ENCODE data around the gene RDH14. TPM values are rescaled to one million over a fixed set of nuclear protein-coding genes. Genes with fewer than 3 reads are reported as not detected.

Gene RDH14
- polyA plus RNA-seq, 2 of the 4 experiments (the other 2 are of a cell fraction) = 37.0 to 44.5 TPM

DNA sequence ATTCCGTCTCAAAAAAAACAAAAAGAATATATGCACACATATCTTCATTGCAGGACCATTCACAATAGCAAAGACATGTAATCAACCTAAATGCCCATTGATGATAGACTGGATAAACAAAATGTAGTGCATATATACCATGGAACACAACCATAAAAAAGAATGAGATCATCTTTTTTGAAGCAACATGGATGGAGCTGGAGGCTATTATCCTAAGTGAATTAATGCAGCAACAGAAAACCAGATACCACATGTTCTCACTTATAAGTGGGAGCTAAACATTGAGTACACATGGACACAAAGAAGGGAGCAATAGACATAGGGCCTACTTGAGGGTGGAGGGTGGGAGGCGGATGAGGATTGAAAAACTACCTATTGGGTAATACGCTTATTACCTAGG lies 20.2 kb upstream of the RDH14 start:
- ATAC-seq (no peak), FAIRE-seq (no peak), DNase-seq (ENCODE audit: low read depth in 1 of 2, low spot score in 1 of 2) (no peak)
- POLR2A ChIA-PET = no interaction called here
- no peak overlapping the region for H3K4me2 ChIP-seq
- 0 out of 3 replicates have a peak, but pooled peaks cover 4% of the 10 kb centered on the region for H3K9me3 ChIP-seq
- CTCF ChIA-PET = no interaction called here
- H3K4me1 ChIP-seq = no peaks in the 10 kb centered on the region
- H3K27ac ChIP-seq = no peak overlapping the region
- 44% methylated on average over 3 of the region's 3 CpGs for WGBS (ENCODE audit: missing lambda C conversion rate)
- TF ChIP-seq KDM5A (IDR thresholded peaks at IDR 0.05) (no peak), ESRRA (IDR thresholded peaks at IDR 0.05; ENCODE audit: borderline replicate concordance, low read length) (no peak), BHLHE40 (IDR thresholded peaks at IDR 0.05; ENCODE audit: low read depth, low read length) (no peak), ZFP36 (IDR thresholded peaks at IDR 0.05; ENCODE audit: borderline replicate concordance, partially characterized antibody) (no peak), FOSB (CRISPR knock-in tag; IDR thresholded peaks at IDR 0.05) (no peak), ZC3H11A (IDR thresholded peaks at IDR 0.05) (no peak), EP300 (IDR thresholded peaks at IDR 0.05) (no peak)
- TF ChIP-seq, protein P1, sequence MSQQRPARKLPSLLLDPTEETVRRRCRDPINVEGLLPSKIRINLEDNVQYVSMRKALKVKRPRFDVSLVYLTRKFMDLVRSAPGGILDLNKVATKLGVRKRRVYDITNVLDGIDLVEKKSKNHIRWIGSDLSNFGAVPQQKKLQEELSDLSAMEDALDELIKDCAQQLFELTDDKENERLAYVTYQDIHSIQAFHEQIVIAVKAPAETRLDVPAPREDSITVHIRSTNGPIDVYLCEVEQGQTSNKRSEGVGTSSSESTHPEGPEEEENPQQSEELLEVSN (IDR thresholded peaks at IDR 0.05; ENCODE audit: borderline replicate concordance, low read depth) = no peak
- TF ChIP-seq, protein P2, sequence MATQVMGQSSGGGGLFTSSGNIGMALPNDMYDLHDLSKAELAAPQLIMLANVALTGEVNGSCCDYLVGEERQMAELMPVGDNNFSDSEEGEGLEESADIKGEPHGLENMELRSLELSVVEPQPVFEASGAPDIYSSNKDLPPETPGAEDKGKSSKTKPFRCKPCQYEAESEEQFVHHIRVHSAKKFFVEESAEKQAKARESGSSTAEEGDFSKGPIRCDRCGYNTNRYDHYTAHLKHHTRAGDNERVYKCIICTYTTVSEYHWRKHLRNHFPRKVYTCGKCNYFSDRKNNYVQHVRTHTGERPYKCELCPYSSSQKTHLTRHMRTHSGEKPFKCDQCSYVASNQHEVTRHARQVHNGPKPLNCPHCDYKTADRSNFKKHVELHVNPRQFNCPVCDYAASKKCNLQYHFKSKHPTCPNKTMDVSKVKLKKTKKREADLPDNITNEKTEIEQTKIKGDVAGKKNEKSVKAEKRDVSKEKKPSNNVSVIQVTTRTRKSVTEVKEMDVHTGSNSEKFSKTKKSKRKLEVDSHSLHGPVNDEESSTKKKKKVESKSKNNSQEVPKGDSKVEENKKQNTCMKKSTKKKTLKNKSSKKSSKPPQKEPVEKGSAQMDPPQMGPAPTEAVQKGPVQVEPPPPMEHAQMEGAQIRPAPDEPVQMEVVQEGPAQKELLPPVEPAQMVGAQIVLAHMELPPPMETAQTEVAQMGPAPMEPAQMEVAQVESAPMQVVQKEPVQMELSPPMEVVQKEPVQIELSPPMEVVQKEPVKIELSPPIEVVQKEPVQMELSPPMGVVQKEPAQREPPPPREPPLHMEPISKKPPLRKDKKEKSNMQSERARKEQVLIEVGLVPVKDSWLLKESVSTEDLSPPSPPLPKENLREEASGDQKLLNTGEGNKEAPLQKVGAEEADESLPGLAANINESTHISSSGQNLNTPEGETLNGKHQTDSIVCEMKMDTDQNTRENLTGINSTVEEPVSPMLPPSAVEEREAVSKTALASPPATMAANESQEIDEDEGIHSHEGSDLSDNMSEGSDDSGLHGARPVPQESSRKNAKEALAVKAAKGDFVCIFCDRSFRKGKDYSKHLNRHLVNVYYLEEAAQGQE (IDR thresholded peaks at IDR 0.05) = no peak
- H3K4me3 ChIP-seq = no peak overlapping the region

DNA sequence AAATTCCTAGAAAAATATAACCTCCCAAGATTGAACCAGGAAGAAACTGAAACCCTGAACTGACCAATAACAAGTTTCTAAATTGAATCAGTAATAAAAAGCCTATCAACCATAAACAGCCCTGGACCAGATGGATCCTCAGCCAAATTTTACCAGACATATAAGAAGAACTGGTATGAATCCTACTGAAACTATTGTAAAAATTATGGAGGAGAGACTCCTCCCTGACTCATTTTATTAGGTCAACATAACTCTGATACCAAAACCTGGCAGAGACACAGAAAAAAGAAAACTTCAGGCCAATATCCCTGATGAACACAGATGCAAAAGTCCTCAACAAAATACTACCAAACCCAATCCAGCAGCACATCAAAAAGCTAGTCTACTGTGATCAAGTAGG lies 17.6 kb upstream of the RDH14 start:
- POLR2A ChIA-PET = interaction anchor here (1.4 kb wide), 1 partner anchor 17 kb away, joined by 4 read pairs; the partner anchor contains the start of gene RDH14
- CTCF ChIA-PET = interaction anchor here (1.0 kb wide), 1 partner anchor 58 kb away, joined by 4 read pairs; no protein-coding TSS in a partner anchor
- Histone ChIP-seq H3K4me1 (no peaks in the 10 kb centered on the region), H3K27ac (no peak overlapping the region), H3K9me3 (0 out of 3 replicates have a peak, but pooled peaks cover 4% of the 10 kb centered on the region), H3K4me2 (no peak overlapping the region), H3K4me3 (no peak overlapping the region)
- no peak for TF ChIP-seq POLR2AphosphoS2 (conservative IDR thresholded peaks at IDR 0.05; ENCODE audit: low read length)
- no peak for TF ChIP-seq FOSB (CRISPR knock-in tag; IDR thresholded peaks at IDR 0.05)
- TF ChIP-seq, protein P1 (IDR thresholded peaks at IDR 0.05; ENCODE audit: borderline replicate concordance, low read depth) = no peak
- TF ChIP-seq CBX8 (IDR thresholded peaks at IDR 0.05) = no peak
- TF ChIP-seq ESRRA (IDR thresholded peaks at IDR 0.05; ENCODE audit: borderline replicate concordance, low read length) = no peak
- TF ChIP-seq, protein P3, sequence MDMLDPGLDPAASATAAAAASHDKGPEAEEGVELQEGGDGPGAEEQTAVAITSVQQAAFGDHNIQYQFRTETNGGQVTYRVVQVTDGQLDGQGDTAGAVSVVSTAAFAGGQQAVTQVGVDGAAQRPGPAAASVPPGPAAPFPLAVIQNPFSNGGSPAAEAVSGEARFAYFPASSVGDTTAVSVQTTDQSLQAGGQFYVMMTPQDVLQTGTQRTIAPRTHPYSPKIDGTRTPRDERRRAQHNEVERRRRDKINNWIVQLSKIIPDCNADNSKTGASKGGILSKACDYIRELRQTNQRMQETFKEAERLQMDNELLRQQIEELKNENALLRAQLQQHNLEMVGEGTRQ (IDR thresholded peaks at IDR 0.05) = no peak
- DNase-seq (ENCODE audit: low read depth in 1 of 2, low spot score in 1 of 2) (no peak), FAIRE-seq (no peak), ATAC-seq (no peak)

DNA sequence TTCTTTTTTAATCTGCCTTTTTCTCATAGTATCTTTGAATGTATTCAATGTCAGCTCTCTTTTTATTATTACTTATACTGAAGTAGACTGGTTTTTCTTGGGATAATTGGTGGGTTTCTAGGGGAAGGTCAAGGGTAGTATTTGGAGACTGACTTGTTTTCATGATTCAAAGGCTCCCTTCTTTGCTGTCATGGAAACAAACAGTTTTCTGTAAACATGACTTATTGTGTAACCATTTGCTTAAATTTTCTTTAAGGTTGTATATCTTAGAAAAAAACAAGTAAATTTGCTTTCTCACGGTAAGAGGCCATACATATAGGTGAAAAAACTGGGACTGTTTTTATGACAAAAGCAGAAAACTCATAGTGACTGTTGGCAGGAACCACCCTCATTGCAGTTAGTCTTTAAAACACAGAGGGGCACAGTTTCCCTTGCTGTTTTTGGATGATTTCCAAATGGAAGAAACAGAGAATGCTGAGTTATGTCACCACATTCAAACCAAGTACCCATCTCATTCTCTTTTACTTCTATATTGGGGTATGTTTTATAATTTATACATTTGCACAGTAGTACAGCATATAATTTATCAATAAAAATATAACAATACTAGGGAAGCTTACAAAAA lies 5.8 kb upstream of the RDH14 start:
- CTCF ChIA-PET = no interaction called here
- TF ChIP-seq CBX8 (IDR thresholded peaks at IDR 0.05) (no peak), HOXB13 (CRISPR knock-in tag; IDR thresholded peaks at IDR 0.05; ENCODE audit: low read depth) (no peak), RNF2 (IDR thresholded peaks at IDR 0.05; ENCODE audit: borderline replicate concordance, low read depth) (no peak), JUN (IDR thresholded peaks at IDR 0.05) (no peak), KDM1A (IDR thresholded peaks at IDR 0.05; ENCODE audit: low read depth) (no peak), KDM5A (IDR thresholded peaks at IDR 0.05) (no peak), CEBPB (IDR thresholded peaks at IDR 0.05) (no peak), POLR2AphosphoS2 (conservative IDR thresholded peaks at IDR 0.05; ENCODE audit: low read length) (no peak), ZFP36 (IDR thresholded peaks at IDR 0.05; ENCODE audit: borderline replicate concordance, partially characterized antibody) (no peak)
- TF ChIP-seq, protein P4, sequence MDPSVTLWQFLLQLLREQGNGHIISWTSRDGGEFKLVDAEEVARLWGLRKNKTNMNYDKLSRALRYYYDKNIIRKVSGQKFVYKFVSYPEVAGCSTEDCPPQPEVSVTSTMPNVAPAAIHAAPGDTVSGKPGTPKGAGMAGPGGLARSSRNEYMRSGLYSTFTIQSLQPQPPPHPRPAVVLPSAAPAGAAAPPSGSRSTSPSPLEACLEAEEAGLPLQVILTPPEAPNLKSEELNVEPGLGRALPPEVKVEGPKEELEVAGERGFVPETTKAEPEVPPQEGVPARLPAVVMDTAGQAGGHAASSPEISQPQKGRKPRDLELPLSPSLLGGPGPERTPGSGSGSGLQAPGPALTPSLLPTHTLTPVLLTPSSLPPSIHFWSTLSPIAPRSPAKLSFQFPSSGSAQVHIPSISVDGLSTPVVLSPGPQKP (IDR thresholded peaks at IDR 0.05; ENCODE audit: low read depth, low read length) = no peak
- POLR2A ChIA-PET = no interaction called here
- H3K4me1 ChIP-seq = no peaks in the 10 kb centered on the region
- FAIRE-seq (no peak), DNase-seq (ENCODE audit: low read depth in 1 of 2, low spot score in 1 of 2) (no peak), ATAC-seq (no peak)
- H3K4me2 ChIP-seq = no peak overlapping the region
- H3K27ac ChIP-seq = no peak overlapping the region
- H3K9me3 ChIP-seq = peaks cover 2% of the 10 kb centered on the region; the same call in 1 of the 3 replicates
- WGBS (ENCODE audit: missing lambda C conversion rate) = 4% methylated on average over 1 of the region's 1 CpG
- H3K4me3 ChIP-seq = no peak overlapping the region

Data from A549 (cell line).